K562 (cell line): ENCODE results near the gene LMO7.

Experiments used
- EP300 ChIP-seq: IDR thresholded peaks from 2 replicates; pipeline ENCODE4 v1.6.1; 2012; ENCODE audit warnings: low read length, improper control_type of control experiment
- EZH2 ChIP-seq: IDR thresholded peaks from 2 replicates; pipeline ENCODE4 v1.6.1; 2012; ENCODE audit warnings: low read depth, mild to moderate bottlenecking, inconsistent platforms, low read length, borderline replicate concordance
- GABPA ChIP-seq: fragments of 200-800 bp; sonication (Bioruptor generic); conservative IDR thresholded peaks from 2 replicates; pipeline ENCODE4 v1.6.1; 2016; ENCODE audit warnings: low read depth, missing genetic modification characterization, missing compliant biosample characterization
- HDAC6 ChIP-seq: IDR thresholded peaks from 2 replicates; pipeline ENCODE4 v1.6.1; 2012; ENCODE audit warnings: low read depth, mild to moderate bottlenecking, control low read depth, inconsistent platforms, low read length, moderate library complexity
- HNRNPH1 ChIP-seq: fragments of 200-400 bp; formaldehyde crosslinking; optimal IDR thresholded peaks from 2 replicates; pipeline ENCODE3; 2017; ENCODE audit warnings: low read depth, mild to moderate bottlenecking, low read length, moderate library complexity
- MXI1 ChIP-seq: IDR thresholded peaks from 2 replicates; pipeline ENCODE4 v1.6.1; 2011; ENCODE audit warnings: low read depth, mild to moderate bottlenecking, improper control_type of control experiment, low read length
- NFE2 ChIP-seq: IDR thresholded peaks from 2 replicates; pipeline ENCODE4 v1.6.1; 2014; ENCODE audit warnings: antibody characterized with exemption, low read depth
- NR2C2 ChIP-seq, 2 experiments: fragments of 200-800 bp in 1 of 2; sonication (Bioruptor generic) in 1 of 2; sonication (generic) in 1 of 2; formaldehyde crosslinking in 1 of 2; IDR thresholded peaks; 2 replicates each; pipeline versions ENCODE4 v1.6.1 to v1.8.0; 2016 to 2022; ENCODE audit warnings: mild to moderate bottlenecking in 1 of 2, missing compliant biosample characterization in 1 of 2, missing genetic modification characterization in 1 of 2, missing genetic modification reagents in 1 of 2
- RFX1 ChIP-seq: fragments of 450-650 bp; IDR thresholded peaks from 2 replicates; pipeline ENCODE4 v1.6.1; 2016; ENCODE audit warnings: mild to moderate bottlenecking, moderate library complexity
- ZNF717 ChIP-seq: fragments of 250-450 bp; sonication (Bioruptor Pico); IDR thresholded peaks from 2 replicates; pipeline ENCODE4 v1.5.0; 2021
- TF ChIP-seq, protein P1 (sequence below), 3 experiments: IDR thresholded peaks in 2 of 3; conservative IDR thresholded peaks in 1 of 3; 2 replicates each; pipeline ENCODE4 v1.5.1; 2011 to 2012; ENCODE audit warnings: low read length in 3 of 3, mild to moderate bottlenecking in 3 of 3, control low read depth in 2 of 3, improper control_type of control experiment in 1 of 3, inconsistent platforms in 1 of 3, low read depth in 1 of 3, mixed read lengths in 1 of 3, moderate library complexity in 1 of 3; ENCODE audit not compliant: insufficient read depth in 2 of 3
- TF ChIP-seq, protein P2 (sequence below): fragments of 450-650 bp; IDR thresholded peaks from 2 replicates; pipeline ENCODE4 v1.6.1; 2016; ENCODE audit warnings: borderline replicate concordance

DNA sequence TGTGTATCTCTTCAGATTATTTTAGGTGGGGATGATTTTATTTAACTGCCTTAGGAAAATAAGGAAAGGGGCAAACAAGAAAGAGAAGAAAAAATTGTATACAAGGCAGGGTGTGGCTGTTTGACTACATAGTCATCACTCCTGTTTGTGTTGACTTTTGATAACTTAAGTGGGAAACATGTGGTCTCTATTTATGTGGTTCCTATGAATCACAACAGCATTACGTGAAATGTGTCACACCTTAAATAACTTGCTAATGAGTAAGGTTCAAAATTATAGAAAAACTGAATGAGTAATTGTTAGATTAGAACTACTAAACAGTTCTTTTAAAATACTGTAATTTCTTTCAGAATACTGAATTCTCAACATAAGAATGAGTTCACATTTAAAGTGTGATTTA lies 69.3 kb downstream of the LMO7 start:
- no peak for TF ChIP-seq GABPA
- TF ChIP-seq ZNF717 (CRISPR knock-in tag): no peak
- no peak for TF ChIP-seq RFX1
- TF ChIP-seq, protein P1, sequence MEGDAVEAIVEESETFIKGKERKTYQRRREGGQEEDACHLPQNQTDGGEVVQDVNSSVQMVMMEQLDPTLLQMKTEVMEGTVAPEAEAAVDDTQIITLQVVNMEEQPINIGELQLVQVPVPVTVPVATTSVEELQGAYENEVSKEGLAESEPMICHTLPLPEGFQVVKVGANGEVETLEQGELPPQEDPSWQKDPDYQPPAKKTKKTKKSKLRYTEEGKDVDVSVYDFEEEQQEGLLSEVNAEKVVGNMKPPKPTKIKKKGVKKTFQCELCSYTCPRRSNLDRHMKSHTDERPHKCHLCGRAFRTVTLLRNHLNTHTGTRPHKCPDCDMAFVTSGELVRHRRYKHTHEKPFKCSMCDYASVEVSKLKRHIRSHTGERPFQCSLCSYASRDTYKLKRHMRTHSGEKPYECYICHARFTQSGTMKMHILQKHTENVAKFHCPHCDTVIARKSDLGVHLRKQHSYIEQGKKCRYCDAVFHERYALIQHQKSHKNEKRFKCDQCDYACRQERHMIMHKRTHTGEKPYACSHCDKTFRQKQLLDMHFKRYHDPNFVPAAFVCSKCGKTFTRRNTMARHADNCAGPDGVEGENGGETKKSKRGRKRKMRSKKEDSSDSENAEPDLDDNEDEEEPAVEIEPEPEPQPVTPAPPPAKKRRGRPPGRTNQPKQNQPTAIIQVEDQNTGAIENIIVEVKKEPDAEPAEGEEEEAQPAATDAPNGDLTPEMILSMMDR (IDR thresholded peaks at IDR 0.05 in 2 of 3, conservative IDR thresholded peaks at IDR 0.05 in 1 of 3; ENCODE audit: insufficient read depth in 2 of 3, low read depth in 1 of 3, low read length in 3 of 3): no peak
- TF ChIP-seq HNRNPH1: no peak
- no peak for TF ChIP-seq EZH2
- TF ChIP-seq NR2C2 (CRISPR knock-in tag; IDR thresholded peaks at IDR 0.05): no peak
- no peak for TF ChIP-seq NR2C2 (tag; IDR thresholded peaks at IDR 0.05)
- TF ChIP-seq MXI1: no peak
- TF ChIP-seq NFE2: no peak
- TF ChIP-seq HDAC6: no peak
- no peak for TF ChIP-seq EP300
- TF ChIP-seq, protein P2, sequence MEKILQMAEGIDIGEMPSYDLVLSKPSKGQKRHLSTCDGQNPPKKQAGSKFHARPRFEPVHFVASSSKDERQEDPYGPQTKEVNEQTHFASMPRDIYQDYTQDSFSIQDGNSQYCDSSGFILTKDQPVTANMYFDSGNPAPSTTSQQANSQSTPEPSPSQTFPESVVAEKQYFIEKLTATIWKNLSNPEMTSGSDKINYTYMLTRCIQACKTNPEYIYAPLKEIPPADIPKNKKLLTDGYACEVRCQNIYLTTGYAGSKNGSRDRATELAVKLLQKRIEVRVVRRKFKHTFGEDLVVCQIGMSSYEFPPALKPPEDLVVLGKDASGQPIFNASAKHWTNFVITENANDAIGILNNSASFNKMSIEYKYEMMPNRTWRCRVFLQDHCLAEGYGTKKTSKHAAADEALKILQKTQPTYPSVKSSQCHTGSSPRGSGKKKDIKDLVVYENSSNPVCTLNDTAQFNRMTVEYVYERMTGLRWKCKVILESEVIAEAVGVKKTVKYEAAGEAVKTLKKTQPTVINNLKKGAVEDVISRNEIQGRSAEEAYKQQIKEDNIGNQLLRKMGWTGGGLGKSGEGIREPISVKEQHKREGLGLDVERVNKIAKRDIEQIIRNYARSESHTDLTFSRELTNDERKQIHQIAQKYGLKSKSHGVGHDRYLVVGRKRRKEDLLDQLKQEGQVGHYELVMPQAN: no peak
